T-helper 9 cell (primary cell): Measurements from ENCODE around the gene SSBP3.
"Not testable (repeated sequence)": the region's sequence is repeated elsewhere in the genome, so short reads cannot be mapped to it uniquely, and the experiment has no call there.

Experiments
- DNase-seq: peaks from one replicate; pipeline ENCODE4 v3.0.0-alpha.2; 2020
- total RNA-seq, 2 donors: gene quantifications; one replicate each; lab custom pipeline; 2026; lab: John Stamatoyannopoulos, UW

The SSBP3 gene
- total RNA-seq, result 40.3 to 62.0 reads per million in 2 donors

DNA sequence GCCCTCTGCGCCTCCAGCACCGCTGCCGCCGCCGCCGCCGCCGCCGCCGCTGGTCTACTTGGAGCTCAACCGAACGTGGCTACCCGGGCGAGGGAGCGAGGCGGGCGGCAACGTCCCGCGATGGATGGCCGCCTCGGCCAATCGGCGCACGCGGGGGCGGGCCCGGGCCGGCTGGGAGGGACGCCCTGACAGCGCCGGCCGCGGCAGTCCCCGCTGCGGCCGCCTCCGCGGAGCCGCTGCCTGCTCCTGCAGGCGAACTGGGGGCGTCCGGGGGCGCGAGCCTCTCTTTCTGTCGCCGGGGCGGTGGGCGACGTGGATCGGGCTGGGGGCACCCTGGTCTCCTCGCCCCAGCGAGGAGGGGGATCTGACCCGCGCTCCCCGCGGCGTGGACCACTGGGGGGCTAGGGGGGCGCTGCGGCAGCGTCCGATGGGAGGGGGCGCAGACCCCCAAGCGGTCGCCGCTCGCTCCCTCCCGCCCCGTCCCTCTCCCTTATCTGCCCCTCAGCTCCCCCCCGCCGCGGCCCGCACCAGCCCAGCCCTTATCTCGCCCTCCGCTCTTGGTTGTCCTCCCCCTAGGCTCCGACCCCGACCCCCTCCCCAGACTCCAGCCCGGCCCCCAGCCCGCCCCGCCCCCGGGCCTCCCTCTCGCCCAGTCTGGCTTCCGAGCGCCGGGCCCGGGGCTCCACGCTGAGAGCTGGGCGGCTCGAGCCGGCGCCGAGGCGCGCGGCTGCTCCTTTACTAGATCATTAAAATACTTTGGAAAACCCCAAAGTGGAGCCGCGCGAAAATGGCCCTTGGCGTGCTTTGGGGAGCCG is at the start of gene SSBP3:
Gene SSBP3, minus strand, starts transcription at position 56 of the 815 bp plus-strand sequence.
- DNase-seq, result peak; percentile 85

DNA sequence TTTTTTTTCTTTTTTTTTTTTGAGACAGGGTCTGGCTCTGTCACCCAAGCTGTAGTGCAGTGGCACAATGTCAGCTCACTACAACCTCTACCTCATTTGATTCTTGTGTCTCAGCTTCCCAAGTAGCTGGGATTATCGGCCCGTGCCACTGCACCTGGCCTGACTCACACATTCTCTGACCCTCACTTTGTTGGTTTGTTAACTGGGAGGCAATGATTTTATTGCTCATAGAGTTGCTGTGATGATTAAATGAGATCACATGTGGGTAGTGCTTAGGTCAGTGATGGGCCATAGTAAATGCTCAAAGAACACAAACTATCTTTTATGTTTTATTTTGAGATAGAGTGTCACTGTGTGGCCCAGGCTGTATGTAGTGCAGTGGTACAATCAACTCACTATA is 47.3 kb upstream of the SSBP3 start:
- no peak for DNase-seq

DNA sequence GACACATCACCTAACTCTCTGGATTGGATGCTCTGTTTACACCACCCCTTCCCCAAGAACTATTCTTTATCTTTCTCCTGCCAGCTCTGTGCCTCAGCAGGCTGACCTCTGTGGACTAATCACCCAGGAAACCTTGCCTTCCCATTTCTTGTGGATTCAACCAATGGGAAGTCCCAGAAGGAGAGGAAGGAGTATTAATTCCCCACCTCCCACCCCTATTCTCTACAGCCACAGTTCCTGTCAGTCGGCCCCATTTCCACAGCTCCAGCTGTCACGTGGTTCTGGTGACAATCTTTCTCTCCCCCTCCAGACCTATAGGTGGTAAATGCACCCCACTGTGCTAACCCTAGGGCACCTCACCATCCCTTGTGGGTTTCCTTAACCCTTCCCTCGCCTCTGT is 46.8 kb upstream of the SSBP3 start:
- DNase-seq, result no peak

DNA sequence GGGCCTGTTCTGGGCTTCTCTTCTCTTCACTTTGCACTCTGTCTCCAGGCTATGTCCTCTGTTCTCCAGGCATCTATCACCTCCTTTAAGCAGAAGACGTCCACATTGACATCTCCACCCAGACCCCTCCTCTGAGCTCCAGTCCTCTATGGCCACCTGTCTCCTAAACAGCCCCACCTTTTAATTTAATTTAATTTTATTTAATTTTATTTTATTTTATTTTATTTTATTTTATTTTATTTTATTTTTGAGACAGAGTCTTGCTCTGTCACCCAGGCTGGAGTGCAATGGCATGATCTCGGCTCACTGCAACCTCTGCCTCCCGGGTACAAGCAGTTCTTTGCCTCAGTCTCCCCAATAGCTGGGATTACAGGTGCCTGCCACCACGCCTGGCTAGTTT is 43.2 kb upstream of the SSBP3 start:
- DNase-seq, result not testable (repeated sequence)

DNA sequence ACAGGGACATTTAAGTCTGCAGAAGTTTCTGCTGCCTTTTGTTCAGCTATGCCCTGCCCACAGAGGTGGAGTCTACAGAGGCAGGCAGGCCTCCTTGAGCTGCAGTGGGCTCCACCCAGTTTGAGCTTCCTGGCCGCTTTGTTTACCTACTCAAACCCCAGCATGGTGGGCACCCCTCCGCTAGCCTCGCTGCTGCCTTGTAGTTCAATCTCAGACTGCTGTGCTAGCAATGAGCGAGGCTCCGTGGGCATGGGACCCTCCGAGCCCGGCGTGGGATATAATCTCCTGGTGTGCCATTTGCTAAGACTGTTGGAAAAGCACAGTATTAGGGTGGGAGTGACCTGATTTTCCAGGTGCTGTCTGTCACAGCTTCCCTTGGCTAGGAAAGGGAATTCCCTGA is 42.6 kb upstream of the SSBP3 start:
- DNase-seq, result not testable (repeated sequence)

DNA sequence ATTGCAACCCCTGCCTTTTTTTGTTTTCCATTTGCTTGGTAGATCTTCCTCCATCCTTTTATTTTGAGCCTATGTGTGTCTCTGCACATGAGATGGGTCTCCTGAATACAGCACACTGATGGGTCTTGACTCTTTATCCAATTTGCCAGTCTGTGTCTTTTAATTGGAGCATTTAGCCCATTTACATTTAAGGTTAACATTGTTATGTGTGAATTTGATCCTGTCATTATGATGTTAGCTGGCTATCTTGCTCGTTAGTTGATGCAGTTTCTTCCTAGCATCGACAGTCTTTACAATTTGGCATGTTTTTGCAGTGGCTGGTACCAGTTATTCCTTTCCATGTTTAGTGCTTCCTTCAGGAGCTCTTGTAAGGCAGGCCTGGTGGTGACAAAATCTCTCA is 40.9 kb upstream of the SSBP3 start:
- DNase-seq, result not testable (repeated sequence)

DNA sequence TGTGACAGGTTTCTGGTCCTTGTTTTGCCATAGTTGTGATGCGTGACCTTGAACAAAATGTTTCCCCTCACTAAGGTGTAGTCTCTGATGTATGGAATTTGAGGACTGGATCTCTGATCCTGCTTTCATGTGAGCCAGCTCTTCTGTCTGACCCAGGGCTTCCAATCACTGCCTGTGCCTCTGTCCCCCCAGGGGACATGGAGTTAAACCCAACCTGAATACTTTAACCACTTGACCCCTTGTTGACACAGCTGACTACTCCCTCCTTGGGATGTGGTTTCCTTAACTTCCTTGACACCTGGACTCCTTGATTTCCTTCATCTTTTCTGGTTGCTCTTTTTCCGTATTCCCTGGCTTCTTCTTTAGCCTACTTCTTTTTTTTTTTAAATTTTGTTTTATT is 36.0 kb upstream of the SSBP3 start:
- DNase-seq, result no peak

DNA sequence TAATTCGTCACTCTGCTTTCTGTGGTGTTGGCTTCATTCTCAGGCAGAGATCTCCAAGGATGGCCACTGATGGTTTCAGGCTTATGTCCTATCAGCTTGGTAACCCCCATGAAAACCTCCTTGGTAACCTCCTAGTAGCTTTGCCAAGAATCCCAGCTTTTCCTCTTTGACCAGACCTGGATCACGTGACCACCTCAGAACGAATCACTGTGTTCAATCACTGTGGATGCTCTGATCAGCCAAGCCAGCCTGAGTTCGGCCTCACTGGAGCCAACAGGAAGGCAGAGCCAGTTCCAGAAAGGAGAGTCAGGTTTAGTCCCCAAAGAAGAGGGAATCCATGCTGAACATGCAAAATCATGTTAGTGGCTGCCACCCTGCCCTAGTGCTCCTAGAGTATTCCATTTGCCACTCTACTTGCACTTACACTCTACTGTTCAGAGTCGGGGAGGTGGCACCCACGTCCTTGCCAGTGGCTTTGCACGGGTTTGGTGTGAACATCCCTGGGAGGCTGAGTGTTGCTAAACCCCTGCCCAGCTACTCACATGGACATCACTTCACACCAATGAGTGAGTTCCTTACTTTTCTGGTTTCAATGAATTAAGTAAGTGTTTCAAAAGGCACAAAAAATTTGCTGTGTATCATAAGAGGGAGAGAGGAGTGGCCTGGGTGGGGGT is 33.5 kb upstream of the SSBP3 start:
- no peak for DNase-seq

DNA sequence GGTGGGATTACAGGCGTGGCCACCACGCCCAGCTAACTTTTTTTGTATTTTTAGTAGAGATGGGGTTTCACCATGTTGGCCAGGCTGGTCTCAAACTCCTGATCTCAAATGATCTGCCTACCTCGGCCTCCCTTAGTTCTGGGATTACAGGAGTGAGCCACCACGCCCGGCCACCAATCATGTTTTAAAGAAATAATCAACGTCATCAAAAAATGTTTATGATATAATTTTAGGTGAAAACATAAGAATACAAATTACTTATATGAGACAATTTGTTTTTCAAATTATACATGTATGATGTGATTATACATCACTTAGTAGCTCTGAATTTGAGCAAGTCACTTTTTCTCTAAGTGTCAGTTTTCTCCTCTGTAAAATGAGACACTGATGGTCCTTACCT is 31.6 kb upstream of the SSBP3 start:
- no peak for DNase-seq

DNA sequence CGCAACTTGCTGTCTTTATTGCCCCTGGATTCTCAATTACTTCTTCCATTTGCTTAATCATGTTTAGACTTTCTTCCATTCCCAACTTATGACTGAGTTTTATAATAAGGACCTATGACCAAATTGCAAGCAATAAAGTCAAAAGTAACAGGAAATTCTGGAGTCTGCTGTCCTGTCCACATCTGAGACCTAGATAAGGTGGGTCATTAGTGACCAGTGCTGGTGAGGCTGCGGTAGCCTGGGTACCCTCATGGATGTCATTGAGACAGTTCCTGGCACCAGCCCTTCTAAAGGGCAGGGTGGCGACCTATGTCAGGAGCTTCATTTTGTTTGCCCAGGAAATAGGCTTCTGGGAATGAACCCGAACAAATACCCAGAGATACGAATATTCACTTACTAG is 30.6 kb upstream of the SSBP3 start:
- no peak for DNase-seq

DNA sequence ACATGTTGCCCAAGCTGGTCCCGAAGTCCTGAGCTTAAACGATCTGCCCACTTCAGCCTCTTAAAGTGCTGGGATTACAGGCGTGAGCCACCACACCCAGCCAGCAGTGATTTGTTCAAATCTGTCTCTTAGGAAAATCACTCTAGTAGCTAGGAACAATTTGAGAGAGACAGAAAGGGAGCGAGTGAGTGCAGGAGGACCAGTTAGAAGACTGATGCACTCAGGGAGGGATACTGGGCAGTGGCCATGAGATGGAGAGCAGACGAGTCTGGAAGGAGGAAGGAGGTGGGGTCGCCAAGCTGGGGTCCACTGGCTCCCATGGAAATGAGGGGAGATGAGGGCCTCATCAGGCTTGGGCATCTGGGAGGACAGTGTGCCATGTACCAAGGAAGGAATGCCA is 23.6 kb upstream of the SSBP3 start:
- no peak for DNase-seq

DNA sequence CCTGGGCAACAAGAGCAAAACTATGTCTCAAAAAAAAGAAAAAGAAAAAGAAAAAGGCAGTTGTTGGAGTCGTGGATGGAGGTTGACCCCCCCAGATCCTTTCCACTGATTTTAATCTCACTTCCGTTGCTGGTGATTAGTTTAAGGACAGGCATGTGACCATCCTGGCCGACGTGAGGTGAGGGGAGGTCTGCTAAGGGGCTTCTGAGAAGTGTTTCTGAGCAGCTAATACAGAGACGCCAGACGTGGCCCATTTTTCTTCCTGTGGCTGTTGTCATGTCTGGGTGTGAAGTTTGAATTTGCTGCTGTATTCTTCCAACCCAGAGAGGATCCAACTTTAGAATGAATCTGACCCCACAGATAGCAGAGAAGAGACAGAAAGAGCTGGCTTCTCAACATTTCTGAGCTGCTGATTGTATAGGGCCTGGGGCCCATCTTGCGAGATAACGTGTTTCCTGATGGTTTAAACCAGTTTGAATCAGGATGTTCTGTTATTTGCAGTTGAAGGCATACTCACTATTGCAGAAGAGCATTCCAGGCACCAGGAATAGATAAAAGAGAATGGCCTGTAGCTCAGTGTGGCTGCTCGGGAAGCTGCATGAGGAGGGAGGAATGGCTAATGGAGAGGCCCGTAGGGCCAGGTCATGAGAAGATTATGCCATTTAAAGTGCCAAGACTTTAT is 22.8 kb upstream of the SSBP3 start:
- DNase-seq, result no peak

DNA sequence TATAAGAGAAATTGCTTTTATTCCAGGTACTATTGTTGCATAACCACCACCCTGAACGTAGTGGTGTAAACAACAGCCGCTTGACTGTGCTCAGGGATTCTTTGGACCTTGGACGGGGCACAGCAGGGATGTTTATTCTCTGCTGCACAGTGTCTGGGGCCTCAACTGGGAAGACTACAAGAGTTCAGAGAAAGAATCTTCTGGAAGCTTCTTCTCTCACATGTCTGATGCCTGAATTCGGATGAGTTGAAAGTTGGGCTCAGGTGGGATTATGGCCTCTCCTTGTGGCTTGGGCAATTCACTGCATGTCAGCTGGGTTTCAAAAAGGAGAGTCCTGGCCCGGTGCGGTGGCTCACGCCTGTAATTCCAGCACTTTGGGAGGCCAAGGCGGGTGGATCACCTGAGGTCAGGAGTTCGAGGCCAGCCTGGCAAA is 19.0 kb upstream of the SSBP3 start:
- DNase-seq, result no peak

DNA sequence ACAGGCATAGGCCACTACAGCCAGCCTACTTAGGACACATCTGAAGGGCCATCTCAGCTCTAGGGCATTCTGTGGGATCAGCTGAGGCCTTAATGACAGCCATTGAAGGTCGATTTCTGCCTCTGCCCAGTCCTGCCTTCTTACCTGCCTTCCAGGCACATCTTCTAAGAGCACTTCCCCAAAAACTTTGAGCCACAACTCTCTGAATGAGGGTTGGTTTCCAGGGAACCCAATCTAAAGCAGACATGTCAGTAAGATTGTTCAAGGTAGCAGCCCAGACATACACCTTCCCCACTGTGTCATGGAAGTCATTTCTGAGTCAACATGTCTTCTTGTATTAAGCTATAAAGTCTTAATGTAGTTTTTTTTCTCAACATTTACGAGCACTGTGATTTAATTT is 18.2 kb upstream of the SSBP3 start:
- DNase-seq, result no peak

DNA sequence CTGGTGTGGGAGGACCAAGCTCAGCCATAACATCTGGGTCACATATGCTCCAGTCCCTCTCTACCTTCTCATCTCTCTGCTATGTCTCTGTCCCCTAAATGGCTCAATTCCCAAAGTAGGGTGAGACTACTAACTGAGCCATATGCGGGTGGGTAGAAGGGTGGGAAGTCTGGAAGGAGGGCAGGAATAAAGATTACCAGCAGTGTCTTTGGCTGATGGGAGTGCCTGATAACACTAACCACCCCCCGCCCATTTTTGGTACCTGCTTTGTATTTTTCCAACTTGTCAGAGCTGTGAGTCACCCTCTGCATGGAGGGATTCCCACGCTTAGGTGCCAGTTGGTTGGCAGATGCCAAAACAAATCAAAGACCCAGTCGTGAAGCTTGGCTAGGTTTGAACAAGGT is 14.9 kb upstream of the SSBP3 start:
- no peak for DNase-seq

DNA sequence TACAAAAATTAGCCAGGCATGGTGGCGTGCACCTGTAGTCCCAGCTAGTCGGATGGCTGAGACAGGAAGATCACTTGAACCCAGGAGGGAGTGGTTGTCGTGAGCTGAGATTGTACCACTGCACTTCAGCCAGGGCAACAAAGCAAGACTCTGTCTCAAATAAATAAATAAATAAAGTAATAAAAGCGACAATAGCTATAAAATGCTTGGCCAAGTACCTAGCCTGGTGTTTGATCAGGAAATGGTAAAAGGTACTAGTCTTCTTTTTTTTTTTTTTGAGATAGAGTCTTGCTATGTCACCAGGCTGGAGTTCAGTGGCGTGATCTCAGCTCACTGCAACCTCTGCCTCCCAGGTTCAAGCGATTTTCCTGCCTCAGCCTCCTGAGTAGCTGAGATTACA is 12.4 kb upstream of the SSBP3 start:
- not testable (repeated sequence) for DNase-seq

DNA sequence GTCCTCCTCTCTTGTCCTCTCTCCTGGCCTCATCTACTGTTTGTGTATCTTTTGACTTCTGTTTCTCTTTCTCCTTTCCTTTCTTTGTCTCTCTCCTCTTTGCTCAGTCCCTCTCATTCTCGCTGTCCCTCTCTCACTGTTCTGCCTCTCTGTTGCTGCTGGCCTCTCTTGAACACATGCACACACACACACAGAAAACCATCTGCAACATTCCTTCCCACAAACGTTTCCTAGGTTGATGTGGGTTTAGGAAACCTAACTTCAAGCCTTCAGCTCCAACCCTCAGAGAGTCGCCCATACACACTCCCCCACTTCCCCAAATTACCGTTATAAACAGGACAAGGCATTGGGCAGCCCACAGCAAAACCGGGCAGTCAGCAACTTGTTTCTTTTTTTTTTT is 10.9 kb upstream of the SSBP3 start:
- no peak for DNase-seq

DNA sequence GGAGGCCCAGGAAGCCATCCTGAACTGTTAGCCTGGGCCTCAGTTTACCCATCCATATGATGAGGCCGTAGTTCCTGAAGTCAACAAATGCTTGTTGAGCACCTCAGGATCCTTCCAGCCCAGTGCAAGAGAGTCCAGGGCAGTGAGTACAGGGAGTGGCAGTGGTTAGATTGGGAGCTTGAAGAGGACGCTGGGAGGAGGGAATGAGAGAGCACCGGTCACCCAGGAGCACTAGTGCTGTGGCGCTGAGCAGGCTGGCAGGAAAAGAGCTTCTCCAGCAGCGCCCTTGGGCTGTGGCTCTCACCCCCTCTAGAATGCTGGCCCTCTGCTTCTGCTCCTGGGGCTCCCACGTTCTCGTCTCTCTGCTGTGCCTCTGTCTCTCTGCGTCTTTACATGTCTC is 10.2 kb upstream of the SSBP3 start:
- DNase-seq, result no peak

DNA sequence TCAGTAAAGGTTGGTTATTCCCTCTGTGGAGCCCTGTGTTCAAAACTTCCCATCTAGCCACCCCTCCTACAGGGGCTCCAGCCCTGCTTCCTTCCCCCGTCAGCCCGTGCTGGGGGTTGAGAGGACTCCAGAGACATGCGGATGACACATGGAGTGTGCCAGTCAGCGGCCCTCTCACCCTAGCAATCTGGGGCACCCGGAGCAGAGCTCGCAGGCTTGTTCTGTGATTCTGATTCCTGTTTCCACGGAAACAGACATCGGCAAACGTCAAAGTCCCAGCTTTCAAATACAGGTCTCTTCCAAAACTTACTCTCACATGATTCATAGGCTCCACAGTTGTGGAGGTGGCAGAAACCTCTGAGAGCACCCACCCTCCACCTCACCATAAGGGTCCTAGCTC is 9.8 kb upstream of the SSBP3 start:
- no peak for DNase-seq

DNA sequence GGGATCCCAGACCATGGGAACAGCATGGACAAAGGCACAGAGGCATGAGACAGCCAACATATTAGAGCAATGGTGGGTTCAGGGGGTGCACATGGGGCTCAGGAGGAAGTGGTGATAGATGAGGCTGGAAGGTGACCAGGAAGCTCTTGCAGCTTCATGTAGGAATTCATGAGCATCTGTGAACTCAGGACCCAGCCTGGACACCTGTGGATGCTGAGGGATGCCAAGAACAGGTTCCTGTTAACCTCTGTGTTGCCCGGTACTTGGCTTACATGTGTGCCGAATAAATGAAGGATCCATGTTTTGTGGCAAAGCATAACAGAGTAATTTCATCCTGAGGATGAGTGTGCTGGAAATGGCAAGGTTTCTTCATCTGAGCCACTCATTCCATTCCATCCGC is 9.3 kb upstream of the SSBP3 start:
- no peak for DNase-seq

DNA sequence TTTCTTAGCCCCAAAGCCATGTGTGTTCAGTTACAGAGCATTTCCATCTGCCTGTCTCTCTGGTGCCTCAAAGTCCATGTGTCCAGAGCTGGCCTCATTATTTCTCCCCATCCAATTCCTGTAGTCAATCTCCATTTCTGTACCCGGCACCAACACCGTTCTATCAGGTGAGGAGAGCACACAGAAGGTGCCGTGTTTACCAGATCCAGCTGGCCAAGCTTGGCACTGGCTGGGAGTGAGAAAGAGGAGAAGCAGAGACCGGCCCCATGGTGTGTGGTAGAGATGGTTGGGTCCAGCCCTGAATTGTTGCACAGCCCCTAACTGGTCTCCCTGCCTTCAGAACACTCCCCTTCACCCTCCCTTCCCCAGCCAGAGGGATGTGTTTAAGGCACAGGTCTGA is 7.5 kb upstream of the SSBP3 start:
- DNase-seq, result no peak

DNA sequence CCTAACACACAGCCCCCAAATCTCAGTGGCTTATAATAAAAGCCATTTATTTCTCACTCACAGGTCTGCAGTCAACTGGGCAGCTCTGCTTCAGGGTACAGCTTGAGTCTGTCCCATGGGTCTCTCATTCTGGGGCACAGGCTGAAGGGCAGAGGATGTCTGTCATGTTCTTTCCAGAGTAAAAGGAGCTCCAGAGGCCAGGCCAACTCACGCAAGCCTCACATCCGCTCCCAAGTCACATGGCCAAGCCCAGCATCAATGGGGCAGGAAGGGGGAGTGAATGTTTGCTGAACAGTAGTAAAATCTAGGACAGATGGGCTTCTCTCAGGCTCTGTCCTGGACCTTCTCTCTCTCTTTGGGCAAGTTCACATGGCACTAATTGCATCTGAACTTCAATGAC is 7.1 kb upstream of the SSBP3 start:
- no peak for DNase-seq

DNA sequence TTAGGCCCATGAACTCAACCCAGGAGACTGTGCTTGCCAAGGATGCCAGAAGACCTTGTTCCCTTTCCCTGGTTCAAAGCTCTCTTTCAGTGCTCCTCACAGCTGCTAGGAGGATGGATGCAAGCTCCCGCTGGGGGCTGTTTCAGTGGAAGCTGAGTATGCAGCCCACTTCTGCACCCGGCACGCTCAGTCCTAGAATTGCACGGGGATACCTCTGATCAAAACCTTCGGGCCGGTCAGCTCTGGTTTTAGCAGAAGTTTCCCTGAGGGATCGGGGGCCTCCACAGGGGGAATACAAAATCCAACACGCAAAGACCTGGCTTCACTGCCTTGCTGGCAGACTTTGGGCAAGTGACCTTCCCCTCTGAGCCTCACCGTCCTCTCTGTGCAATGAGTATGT is 4.2 kb upstream of the SSBP3 start:
- DNase-seq, result no peak
